Prostate gland (tissue), 2 donors: Measurements from ENCODE around the gene PRSS8.

ENCODE experiments used
- CTCF ChIP-seq, 4 experiments: fragments of 200-600 bp in 2 of 4; fragments of 450-650 bp in 2 of 4; sonication (generic) in 2 of 4; IDR thresholded peaks; 1 replicate in 3 of 4; 2 replicates in 1 of 4; pipeline ENCODE4 v1.5.1; 2016 to 2019; ENCODE audit warnings: antibody characterized with exemption in 4 of 4, mild to moderate bottlenecking in 2 of 4, moderate library complexity in 2 of 4
- POLR2A ChIP-seq: fragments of 450-650 bp; IDR thresholded peaks from one replicate; pipeline ENCODE4 v1.6.1; 2016; ENCODE audit warnings: antibody characterized with exemption, mild to moderate bottlenecking
- POLR2AphosphoS5 ChIP-seq: sonication (generic); formaldehyde crosslinking; IDR thresholded peaks from one replicate; pipeline ENCODE4 v1.6.1; 2017; ENCODE audit warnings: antibody characterized with exemption

- TF ChIP-seq CTCF (IDR thresholded peaks at IDR 0.05) (peak in 2 of 4 experiments; percentile 58), POLR2A (peak; percentile 54), POLR2AphosphoS5 (peak; percentile 53)
Measured at GRCh38 chr16:31134625-31135534, 647 bp downstream of the PRSS8 start.
